Measurements from ENCODE around the gene LRATD1. TPM values are rescaled to one million over a fixed set of nuclear protein-coding genes. Genes with fewer than 3 reads are reported as not detected.

Gene LRATD1
- total RNA-seq, 1 experiment from 2014 or later: 0.31 TPM

- Mint-ChIP-seq H3K4me3 (no peak overlapping the region), H3K9me3 (no peaks in the 10 kb centered on the region), H3K36me3 (ENCODE audit: insufficient read depth in 1 of 3, low read depth in 3 of 3) (no peaks in the 10 kb centered on the region), H3K27ac (no peak overlapping the region), H3K4me1 (no peaks in the 10 kb centered on the region), H3K27me3 (ENCODE audit: low read depth) (no peaks in the 10 kb centered on the region; the same call in none of the 2 replicates)
- no peak overlapping the region for H3K27ac ChIP-seq (ENCODE audit: insufficient read length, low read depth, low read length)
- H2BK12ac ChIP-seq (ENCODE audit: insufficient read length, low read depth, low read length): no peak overlapping the region
- no peak overlapping the region for H3K9ac ChIP-seq (ENCODE audit: extremely low read depth, insufficient read length, low read length)
- no peak overlapping the region for H3T11ph ChIP-seq (ENCODE audit: low read length)
- H2BK120ac ChIP-seq (ENCODE audit: low read depth, low read length, poor library complexity, severe bottlenecking): no peak overlapping the region
- no peak overlapping the region for H3K23ac ChIP-seq (ENCODE audit: insufficient read length, low read depth, low read length)
- H3K4me2 ChIP-seq (ENCODE audit: insufficient read depth, insufficient read length, low read length): no peak overlapping the region
- WGBS (ENCODE audit: extremely low coverage, insufficient read length, low lambda C conversion rate): no CpG with 5 or more reads among the region's 1 CpG
- no peaks in the 10 kb centered on the region for H4K20me1 ChIP-seq (ENCODE audit: control insufficient read depth, insufficient read depth, insufficient read length)
- H4K91ac ChIP-seq (ENCODE audit: insufficient read length, low read depth, low read length): no peak overlapping the region
- TF ChIP-seq CTCF (conservative IDR thresholded peaks at IDR 0.05): no peak
- H3K14ac ChIP-seq (ENCODE audit: insufficient read depth, low read length): no peak overlapping the region
- H2AK5ac ChIP-seq (ENCODE audit: insufficient read length, low read length): no peak overlapping the region
- no peaks in the 10 kb centered on the region for H3K9me3 ChIP-seq (ENCODE audit: control insufficient read depth, low read depth, low read length)
- H3K79me1 ChIP-seq (ENCODE audit: insufficient read depth, low read depth, low read length, poor library complexity, severe bottlenecking): no peaks in the 10 kb centered on the region
- H3K18ac ChIP-seq (ENCODE audit: insufficient read length, low read depth, low read length): no peak overlapping the region
- no peak overlapping the region for H2BK5ac ChIP-seq (ENCODE audit: insufficient read length, low read length)
- no peaks in the 10 kb centered on the region for H3K79me2 ChIP-seq (ENCODE audit: insufficient read depth, low read length)
- H2AFZ ChIP-seq (ENCODE audit: low read length): no peak overlapping the region
- no peak overlapping the region for H2BK15ac ChIP-seq (ENCODE audit: low read depth, low read length)
- H3K27me3 ChIP-seq (ENCODE audit: insufficient read depth, low read length): no peaks in the 10 kb centered on the region
- no peak for DNase-seq
- no peak overlapping the region for H4K5ac ChIP-seq (ENCODE audit: insufficient read length, low read depth, low read length)
- H4K8ac ChIP-seq (replicated peaks; ENCODE audit: insufficient read length, low read depth, low read length): no peak overlapping the region
- no peaks in the 10 kb centered on the region for H3K23me2 ChIP-seq (ENCODE audit: insufficient read length, low read depth, low read length, poor library complexity, severe bottlenecking)
- no peak overlapping the region for H3K56ac ChIP-seq (ENCODE audit: insufficient read length, low read depth, low read length)
- H3K4ac ChIP-seq (ENCODE audit: low read depth, low read length): no peak overlapping the region
- no peaks in the 10 kb centered on the region for H3K4me1 ChIP-seq (ENCODE audit: insufficient read depth, low read length)
- H2BK20ac ChIP-seq (ENCODE audit: low read depth, low read length, poor library complexity, severe bottlenecking): no peak overlapping the region
These were observed 11.4 kb upstream of the LRATD1 start for GRCh38 chr2:14621114-14621513.

All from H9 (cell line).